ENCODE data around the gene SOX6.

Gene SOX6

GRCh38 chr11:16335236-16335962 lies 20.9 kb downstream of the SOX6 start:
- Histone ChIP-seq H3K27ac (no peak overlapping the region), H3K36me3 (replicated peaks) (no peaks in the 10 kb centered on the region), H3K27me3 (replicated peaks) (no peaks in the 10 kb centered on the region), H3K4me3 (ENCODE audit: low read depth, low read length) (no peak overlapping the region)
- no peak for DNase-seq
- in situ Hi-C loops (cut with HindIII; ENCODE audit: low pct_ligation_motif_present, low sequenced_read_pairs) = no loop called here
- TF ChIP-seq CTCF (IDR thresholded peaks at IDR 0.05; ENCODE audit: low read depth, low read length, missing control alignments) = no peak

- H3K27me3 ChIP-seq (replicated peaks) = no peaks in the 10 kb centered on the region
- TF ChIP-seq CTCF (IDR thresholded peaks at IDR 0.05; ENCODE audit: low read depth, low read length, missing control alignments) = no peak
- peak overlapping the region; percentile 30 for H3K27ac ChIP-seq
- DNase-seq = peak; percentile 54
- in situ Hi-C loops (cut with HindIII; ENCODE audit: low pct_ligation_motif_present, low sequenced_read_pairs) = no loop called here
- no peaks in the 10 kb centered on the region for H3K36me3 ChIP-seq (replicated peaks)
- no peak overlapping the region for H3K4me3 ChIP-seq (ENCODE audit: low read depth, low read length)
These were observed 29.6 kb downstream of the SOX6 start for GRCh38 chr11:16326679-16327297.

GRCh38 chr11:16322190-16322589 lies 34.2 kb downstream of the SOX6 start:
- Histone ChIP-seq H3K27ac (no peak overlapping the region), H3K36me3 (replicated peaks) (no peaks in the 10 kb centered on the region), H3K4me3 (ENCODE audit: low read depth, low read length) (no peak overlapping the region), H3K27me3 (replicated peaks) (no peaks in the 10 kb centered on the region)
- in situ Hi-C loops (cut with HindIII; ENCODE audit: low pct_ligation_motif_present, low sequenced_read_pairs) = no loop called here
- DNase-seq = no peak
- no peak for TF ChIP-seq CTCF (IDR thresholded peaks at IDR 0.05; ENCODE audit: low read depth, low read length, missing control alignments)

- no peak overlapping the region for H3K27ac ChIP-seq
- TF ChIP-seq CTCF (IDR thresholded peaks at IDR 0.05; ENCODE audit: low read depth, low read length, missing control alignments) = no peak
These were observed 35.2 kb downstream of the SOX6 start for GRCh38 chr11:16321148-16321547.

GRCh38 chr11:16318320-16318719 lies 38.0 kb downstream of the SOX6 start:
- TF ChIP-seq CTCF (IDR thresholded peaks at IDR 0.05; ENCODE audit: low read depth, low read length, missing control alignments) = no peak
- no peak overlapping the region for H3K27ac ChIP-seq
- H3K4me3 ChIP-seq (ENCODE audit: low read depth, low read length) = no peak overlapping the region
- DNase-seq = no peak
- in situ Hi-C loops (cut with HindIII; ENCODE audit: low pct_ligation_motif_present, low sequenced_read_pairs) = no loop called here
- no peaks in the 10 kb centered on the region for H3K27me3 ChIP-seq (replicated peaks)
- no peaks in the 10 kb centered on the region for H3K36me3 ChIP-seq (replicated peaks)

More at GRCh38 chr11:16321148-16321547, 35.2 kb downstream of the SOX6 start:
- in situ Hi-C loops (cut with HindIII; ENCODE audit: low pct_ligation_motif_present, low sequenced_read_pairs) = no loop called here
- Histone ChIP-seq H3K36me3 (replicated peaks) (no peaks in the 10 kb centered on the region), H3K4me3 (ENCODE audit: low read depth, low read length) (no peak overlapping the region), H3K27me3 (replicated peaks) (no peaks in the 10 kb centered on the region)
- DNase-seq = no peak

All from brain microvascular endothelial cell (primary cell).